Thyroid gland (tissue), 4 donors: ENCODE measurements around the gene GDPD5.

Experiments used
- POLR2A ChIP-seq, 2 donors: fragments of 450-650 bp; IDR thresholded peaks; one replicate each; pipeline ENCODE4 v1.6.1; 2017; ENCODE audit warnings: antibody characterized with exemption in 2 of 2, mild to moderate bottlenecking in 2 of 2, moderate library complexity in 1 of 2
- TF ChIP-seq, protein P1 (sequence below), 6 experiments: fragments of 200-600 bp in 3 of 6; fragments of 450-650 bp in 3 of 6; sonication (generic) in 3 of 6; IDR thresholded peaks; one replicate each; pipeline ENCODE4 v1.5.1; 2016 to 2019; ENCODE audit warnings: antibody characterized with exemption in 6 of 6, mild to moderate bottlenecking in 2 of 6, inconsistent platforms in 1 of 6, moderate library complexity in 1 of 6

DNA sequence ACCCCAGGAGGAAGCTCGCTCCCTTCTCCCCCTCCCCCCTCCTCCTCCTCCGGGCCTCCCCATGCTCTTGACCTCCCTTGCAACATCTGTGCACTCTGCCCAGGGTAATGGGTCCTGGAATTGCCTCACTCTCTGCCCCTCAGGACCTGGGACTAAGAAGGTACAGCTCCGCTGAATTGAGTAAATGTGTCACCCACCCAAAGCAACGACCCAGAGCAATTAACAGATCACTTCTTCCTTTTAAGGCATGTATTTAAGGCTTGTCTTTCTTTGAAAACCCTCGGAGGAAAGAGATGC, 15.1 kb downstream of the GDPD5 start:
- TF ChIP-seq, protein P1, sequence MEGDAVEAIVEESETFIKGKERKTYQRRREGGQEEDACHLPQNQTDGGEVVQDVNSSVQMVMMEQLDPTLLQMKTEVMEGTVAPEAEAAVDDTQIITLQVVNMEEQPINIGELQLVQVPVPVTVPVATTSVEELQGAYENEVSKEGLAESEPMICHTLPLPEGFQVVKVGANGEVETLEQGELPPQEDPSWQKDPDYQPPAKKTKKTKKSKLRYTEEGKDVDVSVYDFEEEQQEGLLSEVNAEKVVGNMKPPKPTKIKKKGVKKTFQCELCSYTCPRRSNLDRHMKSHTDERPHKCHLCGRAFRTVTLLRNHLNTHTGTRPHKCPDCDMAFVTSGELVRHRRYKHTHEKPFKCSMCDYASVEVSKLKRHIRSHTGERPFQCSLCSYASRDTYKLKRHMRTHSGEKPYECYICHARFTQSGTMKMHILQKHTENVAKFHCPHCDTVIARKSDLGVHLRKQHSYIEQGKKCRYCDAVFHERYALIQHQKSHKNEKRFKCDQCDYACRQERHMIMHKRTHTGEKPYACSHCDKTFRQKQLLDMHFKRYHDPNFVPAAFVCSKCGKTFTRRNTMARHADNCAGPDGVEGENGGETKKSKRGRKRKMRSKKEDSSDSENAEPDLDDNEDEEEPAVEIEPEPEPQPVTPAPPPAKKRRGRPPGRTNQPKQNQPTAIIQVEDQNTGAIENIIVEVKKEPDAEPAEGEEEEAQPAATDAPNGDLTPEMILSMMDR (IDR thresholded peaks at IDR 0.05) = no peak
- TF ChIP-seq POLR2A (IDR thresholded peaks at IDR 0.05) = no peak
